PC-3 (cell line): ENCODE data around the gene CDH13. TPM values are rescaled to one million over a fixed set of nuclear protein-coding genes. Genes with fewer than 3 reads are reported as not detected.

Experiments
- ATAC-seq: fragments of 200-7000 bp; cut with Tn5 transposase; 2 replicates; pipeline ENCODE4 v1.9.1; 2020; ENCODE audit warnings: mild to moderate bottlenecking, moderate library complexity
- BruUV-seq: library from RNA; stranded (reverse); fragments of 400-500 nt; replicated peaks from 2 replicates; lab custom pipeline; 2021; lab: Mats Ljungman, UMichigan
- CTCF ChIA-PET: fragments of 300-600 bp; sonication (Branson Sonifier 250); formaldehyde crosslinking; loops from one replicate; lab custom pipeline; 2022; ENCODE audit warnings: antibody characterized with exemption; lab: Charles Lee
- POLR2A ChIA-PET: fragments of 300-600 bp; sonication (Branson Sonifier 250); formaldehyde crosslinking; loops from one replicate; lab custom pipeline; 2022; ENCODE audit warnings: antibody characterized with exemption; ENCODE audit not compliant: unreplicated experiment; lab: Charles Lee
- DNase-seq: peaks from one replicate; pipeline ENCODE4 v3.0.0-alpha.2; 2015
- H2AFZ ChIP-seq: fragments of 300-600 bp; sonication (generic); 2 replicates; pipeline ENCODE4 v1.6.0; 2016; ENCODE audit warnings: antibody characterized with exemption, low read length
- H3F3A ChIP-seq: fragments of 300-600 bp; sonication (generic); one replicate; pipeline ENCODE4 v1.6.0; 2017; ENCODE audit warnings: antibody characterized with exemption, low read length, control low read depth, mild to moderate bottlenecking; ENCODE audit not compliant: unreplicated experiment
- H3K27ac ChIP-seq: fragments of 300-600 bp; sonication (generic); 2 replicates; pipeline ENCODE4 v1.5.1; 2016; ENCODE audit warnings: mild to moderate bottlenecking, low read length
- H3K27me3 ChIP-seq: fragments of 300-600 bp; sonication (generic); 2 replicates; pipeline ENCODE4 v1.6.1; 2016; ENCODE audit warnings: low read length, mixed read lengths
- H3K36me3 ChIP-seq: fragments of 300-600 bp; sonication (generic); 2 replicates; pipeline ENCODE4 v1.6.1; 2016; ENCODE audit warnings: low read depth, mixed run types, low read length, mixed read lengths
- H3K4me1 ChIP-seq: fragments of 300-600 bp; sonication (generic); 2 replicates; pipeline ENCODE4 v1.5.1; 2016; ENCODE audit warnings: low read length; ENCODE audit not compliant: insufficient read depth
- H3K4me2 ChIP-seq: fragments of 300-600 bp; sonication (generic); 2 replicates; pipeline ENCODE4 v1.6.0; 2016; ENCODE audit warnings: low read length
- H3K4me3 ChIP-seq: fragments of 300-600 bp; sonication (generic); 2 replicates; pipeline ENCODE4 v1.5.1; 2016; ENCODE audit warnings: mild to moderate bottlenecking, low read length, mixed read lengths
- H3K79me2 ChIP-seq: fragments of 300-600 bp; sonication (generic); 2 replicates; pipeline ENCODE4 v1.6.1; 2017; ENCODE audit warnings: low read length, mixed read lengths
- H3K9ac ChIP-seq: fragments of 300-600 bp; sonication (generic); 2 replicates; pipeline ENCODE4 v1.6.0; 2016; ENCODE audit warnings: mild to moderate bottlenecking, low read length
- H3K9me2 ChIP-seq: fragments of 300-600 bp; sonication (generic); replicated peaks from 2 replicates; pipeline ENCODE4 v1.6.1; 2016; ENCODE audit warnings: mixed run types, low read length, mixed read lengths
- H3K9me3 ChIP-seq: fragments of 300-600 bp; sonication (generic); 2 replicates; pipeline ENCODE4 v1.6.1; 2016; ENCODE audit warnings: low read length, mixed read lengths
- H4K20me1 ChIP-seq: fragments of 300-600 bp; sonication (generic); 2 replicates; pipeline ENCODE4 v1.6.1; 2016; ENCODE audit warnings: low read length, mixed read lengths
- EZH2 ChIP-seq: fragments of 300-600 bp; sonication (generic); IDR thresholded peaks from one replicate; pipeline ENCODE4 v1.6.1; 2017; ENCODE audit warnings: antibody characterized with exemption, mild to moderate bottlenecking, low read length; ENCODE audit not compliant: unreplicated experiment
- EZH2phosphoT487 ChIP-seq: fragments of 300-600 bp; sonication (generic); IDR thresholded peaks from 2 replicates; pipeline ENCODE4 v1.6.1; 2018; ENCODE audit warnings: mild to moderate bottlenecking, antibody characterized with exemption, low read length, borderline replicate concordance
- intact Hi-C: fragments of 100-400 bp; cut with micrococcal nuclease; formaldehyde crosslinking; loops from 2 replicates; pipeline ENCODE4 v1.9.0; 2023
- total RNA-seq: library from RNA; depleted of rRNA; stranded (reverse); fragments of >200 nt; gene quantifications from 2 replicates; pipeline ENCODE4 v1.2.3, GENCODE V29; 2014
- TF ChIP-seq, protein P1 (sequence below): fragments of 300-600 bp; sonication (generic); conservative IDR thresholded peaks from 2 replicates; pipeline ENCODE4 v1.5.1; 2017; ENCODE audit warnings: antibody characterized with exemption, low read depth, mild to moderate bottlenecking, low read length

CDH13 gene
- total RNA-seq, 1 experiment from 2014 or later: 0.36 TPM

DNA sequence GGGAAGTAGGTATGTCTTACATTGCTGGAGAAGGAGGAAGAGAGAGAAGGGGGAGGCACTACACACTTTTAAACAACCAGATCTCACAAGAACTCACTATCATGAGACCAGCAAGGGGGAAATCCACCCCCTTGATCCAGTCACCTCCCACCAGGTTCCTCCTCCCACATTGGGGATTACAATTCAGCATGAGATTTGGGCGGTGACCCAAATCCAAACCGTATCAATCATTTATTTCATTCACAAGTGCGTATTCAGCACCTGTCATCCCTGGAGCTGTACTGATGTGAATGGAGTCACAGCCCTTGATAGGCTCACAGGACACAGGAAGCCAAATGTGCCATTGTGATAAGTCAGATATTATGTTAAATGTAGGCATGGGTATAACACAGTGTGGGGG, 952.7 kb downstream of the CDH13 start:
- ChIA-PET POLR2A (no interaction called here), CTCF (no interaction called here)
- H3K9me3 ChIP-seq: no peaks in the 10 kb centered on the region
- no peak overlapping the region for H3K4me2 ChIP-seq
- H3K4me3 ChIP-seq: no peak overlapping the region
- BruUV-seq: no TSS peak
- H3K9ac ChIP-seq: no peak overlapping the region
- no peaks in the 10 kb centered on the region for H3K36me3 ChIP-seq
- TF ChIP-seq, protein P1, sequence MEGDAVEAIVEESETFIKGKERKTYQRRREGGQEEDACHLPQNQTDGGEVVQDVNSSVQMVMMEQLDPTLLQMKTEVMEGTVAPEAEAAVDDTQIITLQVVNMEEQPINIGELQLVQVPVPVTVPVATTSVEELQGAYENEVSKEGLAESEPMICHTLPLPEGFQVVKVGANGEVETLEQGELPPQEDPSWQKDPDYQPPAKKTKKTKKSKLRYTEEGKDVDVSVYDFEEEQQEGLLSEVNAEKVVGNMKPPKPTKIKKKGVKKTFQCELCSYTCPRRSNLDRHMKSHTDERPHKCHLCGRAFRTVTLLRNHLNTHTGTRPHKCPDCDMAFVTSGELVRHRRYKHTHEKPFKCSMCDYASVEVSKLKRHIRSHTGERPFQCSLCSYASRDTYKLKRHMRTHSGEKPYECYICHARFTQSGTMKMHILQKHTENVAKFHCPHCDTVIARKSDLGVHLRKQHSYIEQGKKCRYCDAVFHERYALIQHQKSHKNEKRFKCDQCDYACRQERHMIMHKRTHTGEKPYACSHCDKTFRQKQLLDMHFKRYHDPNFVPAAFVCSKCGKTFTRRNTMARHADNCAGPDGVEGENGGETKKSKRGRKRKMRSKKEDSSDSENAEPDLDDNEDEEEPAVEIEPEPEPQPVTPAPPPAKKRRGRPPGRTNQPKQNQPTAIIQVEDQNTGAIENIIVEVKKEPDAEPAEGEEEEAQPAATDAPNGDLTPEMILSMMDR: no peak
- TF ChIP-seq EZH2phosphoT487: no peak
- no peak for TF ChIP-seq EZH2
- H4K20me1 ChIP-seq: no peaks in the 10 kb centered on the region
- no peaks in the 10 kb centered on the region for H3K9me2 ChIP-seq
- H3K79me2 ChIP-seq: no peaks in the 10 kb centered on the region
- intact Hi-C loops: no loop called here
- no peak overlapping the region for H3K27ac ChIP-seq
- no peaks in the 10 kb centered on the region for H3F3A ChIP-seq
- H3K27me3 ChIP-seq: no peaks in the 10 kb centered on the region
- ATAC-seq (no peak), DNase-seq (no peak)
- H2AFZ ChIP-seq: no peak overlapping the region
- no peaks in the 10 kb centered on the region for H3K4me1 ChIP-seq

DNA sequence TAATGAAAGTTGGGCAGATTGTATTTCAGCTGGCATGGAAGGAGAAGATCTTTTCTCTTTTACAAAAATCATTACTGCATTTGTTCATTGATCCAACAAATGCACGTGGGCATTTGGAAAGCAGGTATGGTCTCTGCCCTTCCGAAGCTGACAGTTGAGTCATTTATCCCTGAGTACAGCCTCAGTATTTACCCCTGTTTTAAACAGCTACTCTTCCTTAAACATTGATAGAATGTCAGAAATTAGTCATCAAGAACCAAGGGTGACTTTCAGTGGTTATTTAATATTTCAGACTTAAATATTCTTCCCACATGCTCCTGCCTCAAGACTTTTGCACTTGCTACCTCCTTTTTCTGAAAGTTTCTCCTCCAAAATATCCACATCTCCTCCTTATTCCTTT, 954.3 kb downstream of the CDH13 start:
- ATAC-seq (no peak), DNase-seq (no peak)
- no peaks in the 10 kb centered on the region for H3F3A ChIP-seq
- no peaks in the 10 kb centered on the region for H3K9me2 ChIP-seq
- no peaks in the 10 kb centered on the region for H4K20me1 ChIP-seq
- H3K27ac ChIP-seq: no peak overlapping the region
- H3K4me3 ChIP-seq: no peak overlapping the region
- H3K27me3 ChIP-seq: no peaks in the 10 kb centered on the region
- no peaks in the 10 kb centered on the region for H3K4me1 ChIP-seq
- TF ChIP-seq, protein P1: no peak
- no peak for TF ChIP-seq EZH2phosphoT487
- no peak for TF ChIP-seq EZH2
- no peak overlapping the region for H3K9ac ChIP-seq
- no TSS peak for BruUV-seq
- CTCF ChIA-PET: no interaction called here
- H3K9me3 ChIP-seq: no peaks in the 10 kb centered on the region
- H2AFZ ChIP-seq: no peak overlapping the region
- no peaks in the 10 kb centered on the region for H3K36me3 ChIP-seq
- no peaks in the 10 kb centered on the region for H3K79me2 ChIP-seq
- no peak overlapping the region for H3K4me2 ChIP-seq
- intact Hi-C loops: no loop called here
- POLR2A ChIA-PET: no interaction called here

DNA sequence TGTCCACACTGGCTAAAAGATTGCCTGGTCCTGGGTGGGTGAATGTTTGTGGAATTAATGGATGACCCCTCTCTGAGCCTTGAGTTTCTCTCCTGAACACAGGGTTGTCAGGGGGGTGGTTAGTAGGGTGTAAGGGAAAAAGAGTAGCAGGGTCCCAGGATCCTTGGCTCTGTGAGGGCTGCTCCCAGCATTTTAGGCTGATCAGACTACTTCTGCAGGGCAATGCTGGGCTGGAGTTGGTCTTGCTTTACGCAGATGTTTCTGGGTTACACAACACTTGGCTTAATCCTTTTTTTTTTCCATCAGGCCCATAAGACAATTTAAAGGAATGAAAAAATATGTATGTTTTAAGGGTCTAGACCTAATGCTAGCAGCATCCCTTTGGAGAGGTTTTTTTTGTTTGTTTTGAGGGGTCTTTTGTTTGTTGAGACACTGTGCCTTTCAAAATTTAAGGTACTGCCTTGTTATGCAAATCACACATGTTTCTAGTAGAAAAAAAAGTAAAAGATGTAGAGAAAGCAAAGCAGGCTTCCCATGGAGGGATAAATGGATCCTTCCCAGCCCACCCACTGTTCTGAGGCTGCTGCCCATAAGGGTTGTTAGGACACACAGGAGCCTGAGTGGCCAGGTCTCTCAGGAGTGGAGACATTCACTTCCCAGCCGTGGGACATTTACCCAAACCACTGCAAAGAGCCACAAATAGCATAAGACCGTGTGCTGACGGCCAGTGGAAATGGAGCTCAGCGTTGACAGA, 955.4 kb downstream of the CDH13 start:
- DNase-seq (no peak), ATAC-seq (no peak)
- Histone ChIP-seq H3K4me3 (no peak overlapping the region), H3K9ac (no peak overlapping the region), H3K27ac (no peak overlapping the region), H3F3A (no peaks in the 10 kb centered on the region), H3K27me3 (no peaks in the 10 kb centered on the region), H3K4me2 (no peak overlapping the region), H3K4me1 (no peaks in the 10 kb centered on the region), H3K9me2 (no peaks in the 10 kb centered on the region), H2AFZ (no peak overlapping the region), H3K36me3 (no peaks in the 10 kb centered on the region), H4K20me1 (no peaks in the 10 kb centered on the region), H3K9me3 (no peaks in the 10 kb centered on the region), H3K79me2 (no peaks in the 10 kb centered on the region)
- TF ChIP-seq EZH2phosphoT487 (no peak), EZH2 (no peak)
- TF ChIP-seq, protein P1: no peak
- ChIA-PET CTCF (no interaction called here), POLR2A (no interaction called here)
- no TSS peak for BruUV-seq
- intact Hi-C loops: no loop called here
